ENCODE data around the gene SIL1.

DNA sequence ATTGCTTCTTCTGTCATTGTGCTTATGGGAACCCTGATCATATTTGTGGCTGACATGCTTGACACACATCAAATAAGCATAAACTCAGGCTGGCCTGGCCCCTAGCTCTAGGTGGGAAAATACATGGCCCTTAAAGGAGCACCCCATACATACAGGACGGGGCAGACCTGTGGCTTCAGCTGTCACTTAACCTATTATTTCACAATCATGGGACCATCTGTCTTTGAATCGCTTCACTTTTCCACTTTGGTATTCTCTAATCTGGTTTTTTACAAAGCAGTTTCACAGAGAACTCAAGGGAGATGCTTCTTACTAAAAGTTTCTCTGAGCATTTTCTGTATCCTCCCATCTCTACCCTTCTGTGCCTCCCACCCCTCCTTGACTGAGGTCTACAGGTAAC is 288.4 kb downstream of the SIL1 start:
- TF ChIP-seq JUND (IDR thresholded peaks at IDR 0.05; ENCODE audit: low read length) (no peak), MAX (IDR thresholded peaks at IDR 0.05) (no peak), POLR2A (IDR thresholded peaks at IDR 0.05; ENCODE audit: control extremely low read depth in 1 of 2, low read depth in 2 of 2, low read length in 2 of 2) (no peak), SP2 (IDR thresholded peaks at IDR 0.05; ENCODE audit: low read length) (no peak)
- TF ChIP-seq, protein P1, sequence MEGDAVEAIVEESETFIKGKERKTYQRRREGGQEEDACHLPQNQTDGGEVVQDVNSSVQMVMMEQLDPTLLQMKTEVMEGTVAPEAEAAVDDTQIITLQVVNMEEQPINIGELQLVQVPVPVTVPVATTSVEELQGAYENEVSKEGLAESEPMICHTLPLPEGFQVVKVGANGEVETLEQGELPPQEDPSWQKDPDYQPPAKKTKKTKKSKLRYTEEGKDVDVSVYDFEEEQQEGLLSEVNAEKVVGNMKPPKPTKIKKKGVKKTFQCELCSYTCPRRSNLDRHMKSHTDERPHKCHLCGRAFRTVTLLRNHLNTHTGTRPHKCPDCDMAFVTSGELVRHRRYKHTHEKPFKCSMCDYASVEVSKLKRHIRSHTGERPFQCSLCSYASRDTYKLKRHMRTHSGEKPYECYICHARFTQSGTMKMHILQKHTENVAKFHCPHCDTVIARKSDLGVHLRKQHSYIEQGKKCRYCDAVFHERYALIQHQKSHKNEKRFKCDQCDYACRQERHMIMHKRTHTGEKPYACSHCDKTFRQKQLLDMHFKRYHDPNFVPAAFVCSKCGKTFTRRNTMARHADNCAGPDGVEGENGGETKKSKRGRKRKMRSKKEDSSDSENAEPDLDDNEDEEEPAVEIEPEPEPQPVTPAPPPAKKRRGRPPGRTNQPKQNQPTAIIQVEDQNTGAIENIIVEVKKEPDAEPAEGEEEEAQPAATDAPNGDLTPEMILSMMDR (IDR thresholded peaks at IDR 0.05; ENCODE audit: control extremely low read depth in 1 of 3, insufficient read depth in 1 of 3, low read depth in 1 of 3, low read length in 3 of 3), result no peak
